Measurements from ENCODE around the gene PRKD1. TPM values are rescaled to one million over a fixed set of nuclear protein-coding genes. Genes with fewer than 3 reads are reported as not detected.

Gene PRKD1
- total RNA-seq, 1 experiment from 2014 or later: not detected

- TF ChIP-seq ZNF274 (IDR thresholded peaks at IDR 0.05; ENCODE audit: low read depth, low read length) (no peak), ZFX (IDR thresholded peaks at IDR 0.05) (no peak), CEBPB (IDR thresholded peaks at IDR 0.05; ENCODE audit: low read depth) (no peak), CBX3 (IDR thresholded peaks at IDR 0.05; ENCODE audit: low read depth) (no peak), CTCF (IDR thresholded peaks at IDR 0.05 in 2 of 3, conservative IDR thresholded peaks at IDR 0.05 in 1 of 3; ENCODE audit: borderline replicate concordance in 1 of 3, insufficient read depth in 1 of 3, low read depth in 2 of 3, low read length in 2 of 3) (no peak), POLR2A (IDR thresholded peaks at IDR 0.05; ENCODE audit: borderline replicate concordance, extremely low read depth, insufficient read depth, insufficient read length) (no peak), ATF3 (IDR thresholded peaks at IDR 0.05) (no peak), EZH2 (IDR thresholded peaks at IDR 0.05) (no peak), POLR2AphosphoS5 (IDR thresholded peaks at IDR 0.05; ENCODE audit: low read depth, low read length) (no peak), FOSL1 (IDR thresholded peaks at IDR 0.05; ENCODE audit: low read depth) (no peak), SRF (IDR thresholded peaks at IDR 0.05; ENCODE audit: low read depth) (no peak), REST (IDR thresholded peaks at IDR 0.05; ENCODE audit: low read depth) (no peak), YY1 (IDR thresholded peaks at IDR 0.05; ENCODE audit: extremely low read depth, insufficient replicate concordance, low read depth, low read length) (no peak), RAD21 (IDR thresholded peaks at IDR 0.05; ENCODE audit: low read depth) (no peak), ZBTB33 (IDR thresholded peaks at IDR 0.05; ENCODE audit: extremely low read depth, insufficient replicate concordance, low read length) (no peak), EZH2phosphoT487 (IDR thresholded peaks at IDR 0.05; ENCODE audit: borderline replicate concordance) (no peak)
- Histone ChIP-seq H3K9me3 (ENCODE audit: control insufficient read depth in 1 of 2, insufficient read depth in 1 of 2, low read depth in 1 of 2, low read length in 2 of 2) (peaks cover 13 to 36% of the 10 kb centered on the region in 2 experiments; a peak in 2 of 4 replicates), H3K9me2 (ENCODE audit: insufficient read depth) (no peaks in the 10 kb centered on the region), H3K36me3 (ENCODE audit: control insufficient read depth in 1 of 2, insufficient read depth in 2 of 2, low read length in 2 of 2) (no peaks in the 10 kb centered on the region), H4K20me1 (ENCODE audit: insufficient read depth) (no peaks in the 10 kb centered on the region), H3K4me1 (ENCODE audit: control insufficient read depth in 1 of 2, insufficient read depth in 2 of 2, low read length in 2 of 2) (no peaks in the 10 kb centered on the region), H2AFZ (ENCODE audit: low read depth, low read length, poor library complexity, severe bottlenecking) (no peak overlapping the region), H3K9ac (ENCODE audit: low read length) (no peak overlapping the region), H3K4me3 (replicated peaks in 1 of 2; ENCODE audit: low read depth in 1 of 2, low read length in 2 of 2) (no peak overlapping the region), H3K27ac (ENCODE audit: low read depth, low read length) (no peak overlapping the region), H3K79me2 (ENCODE audit: insufficient read depth, low read length) (no peaks in the 10 kb centered on the region), H3K4me2 (ENCODE audit: low read length) (no peak overlapping the region), H3K27me3 (ENCODE audit: insufficient read depth, low read length) (no peaks in the 10 kb centered on the region)
- DNase-seq (ENCODE audit: low read depth, low spot score): no peak
- intact Hi-C loops (cut with micrococcal nuclease): no loop called here
- no TSS peak for BruUV-seq (replicated peaks)
- ATAC-seq: no peak
- ChIA-PET CTCF (no interaction called here), POLR2A (no interaction called here), RAD21 (ENCODE audit: low non-redundant PET in 1 of 2, low total read pairs in 2 of 2, uncharacterized antibody in 2 of 2, unreplicated experiment in 2 of 2) (no interaction called here)
Observed at GRCh38 chr14:29749829-29750228, 177.8 kb downstream of the PRKD1 start.

All from HCT116 (cell line).